Tibial artery (tissue), 4 donors: Measurements from ENCODE around the gene ALMS1.
"Not testable (repeated sequence)": the region's sequence is repeated elsewhere in the genome, so short reads cannot be mapped to it uniquely, and the experiment has no call there.

Experiments
- DNase-seq, 2 donors: peaks; one replicate each; pipeline ENCODE4 v3.0.0-alpha.2; 2019
- H3K27ac ChIP-seq, 2 donors: fragments of 200-600 bp; sonication (generic) in 1 of 2; 1 replicate in 1 of 2; 2 replicates in 1 of 2; pipeline ENCODE4 v1.5.1; 2018 to 2019; ENCODE audit warnings: mild to moderate bottlenecking in 1 of 2
- H3K27me3 ChIP-seq, 2 donors: fragments of 200-600 bp; sonication (generic) in 1 of 2; one replicate each; pipeline versions ENCODE4 v1.5.1 to v1.6.0; 2016 to 2019
- H3K36me3 ChIP-seq, 3 donors: fragments of 200-600 bp; sonication (generic) in 2 of 3; one replicate each; pipeline ENCODE4 v1.5.1; 2016 to 2019; ENCODE audit warnings: mild to moderate bottlenecking in 2 of 3
- H3K4me1 ChIP-seq, 4 donors: fragments of 200-600 bp; sonication (generic) in 2 of 4; 1 replicate in 3 of 4; 2 replicates in 1 of 4; pipeline ENCODE4 v1.5.1; 2016 to 2019
- H3K4me3 ChIP-seq, 2 donors: fragments of 200-600 bp; sonication (generic) in 1 of 2; 1 replicate in 1 of 2; 2 replicates in 1 of 2; pipeline ENCODE4 v1.5.1; 2018 to 2019; ENCODE audit warnings: mild to moderate bottlenecking in 2 of 2
- H3K9me3 ChIP-seq, 3 donors: fragments of 200-600 bp; sonication (generic) in 1 of 3; one replicate each; pipeline ENCODE4 v1.5.1; 2016 to 2019
- intact Hi-C: fragments of 100-400 bp; cut with DNase I; formaldehyde crosslinking; loops from one replicate; pipeline ENCODE4 v1.15.0; 2023; ENCODE audit warnings: low total_unique reads
- TF ChIP-seq, protein P1 (sequence below), 2 experiments: fragments of 200-600 bp in 1 of 2; fragments of 450-650 bp in 1 of 2; IDR thresholded peaks; one replicate each; pipeline ENCODE4 v1.5.1; 2017 to 2019; ENCODE audit warnings: antibody characterized with exemption in 2 of 2, mild to moderate bottlenecking in 1 of 2, moderate library complexity in 1 of 2

The ALMS1 gene

DNA sequence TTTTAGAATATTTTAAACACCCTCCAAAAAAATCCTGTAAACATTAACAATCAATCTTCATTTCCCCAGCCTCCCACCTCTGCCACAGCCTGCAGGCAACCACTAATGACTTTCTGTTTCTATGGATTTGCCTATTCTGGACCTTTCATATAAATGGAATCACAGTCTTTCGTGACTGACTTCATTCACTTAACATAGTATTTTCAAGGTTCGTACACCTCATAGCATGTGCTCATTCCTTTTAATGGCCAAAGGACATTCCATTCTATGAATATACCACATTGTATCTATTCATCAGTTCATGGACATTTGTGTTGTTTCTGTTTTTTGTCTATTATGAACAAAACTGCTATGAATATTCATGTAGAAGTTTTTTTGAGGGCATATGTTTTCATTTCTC, 208.0 kb downstream of the ALMS1 start:
- TF ChIP-seq, protein P1, sequence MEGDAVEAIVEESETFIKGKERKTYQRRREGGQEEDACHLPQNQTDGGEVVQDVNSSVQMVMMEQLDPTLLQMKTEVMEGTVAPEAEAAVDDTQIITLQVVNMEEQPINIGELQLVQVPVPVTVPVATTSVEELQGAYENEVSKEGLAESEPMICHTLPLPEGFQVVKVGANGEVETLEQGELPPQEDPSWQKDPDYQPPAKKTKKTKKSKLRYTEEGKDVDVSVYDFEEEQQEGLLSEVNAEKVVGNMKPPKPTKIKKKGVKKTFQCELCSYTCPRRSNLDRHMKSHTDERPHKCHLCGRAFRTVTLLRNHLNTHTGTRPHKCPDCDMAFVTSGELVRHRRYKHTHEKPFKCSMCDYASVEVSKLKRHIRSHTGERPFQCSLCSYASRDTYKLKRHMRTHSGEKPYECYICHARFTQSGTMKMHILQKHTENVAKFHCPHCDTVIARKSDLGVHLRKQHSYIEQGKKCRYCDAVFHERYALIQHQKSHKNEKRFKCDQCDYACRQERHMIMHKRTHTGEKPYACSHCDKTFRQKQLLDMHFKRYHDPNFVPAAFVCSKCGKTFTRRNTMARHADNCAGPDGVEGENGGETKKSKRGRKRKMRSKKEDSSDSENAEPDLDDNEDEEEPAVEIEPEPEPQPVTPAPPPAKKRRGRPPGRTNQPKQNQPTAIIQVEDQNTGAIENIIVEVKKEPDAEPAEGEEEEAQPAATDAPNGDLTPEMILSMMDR (IDR thresholded peaks at IDR 0.05), result no peak
- Histone ChIP-seq H3K36me3 (peaks cover 0 to 4% (median 0%) of the 10 kb centered on the region in 3 donors), H3K27me3 (no peaks in the 10 kb centered on the region), H3K4me3 (no peak overlapping the region), H3K4me1 (peaks cover 0 to 11% (median 0%) of the 10 kb centered on the region in 4 donors), H3K27ac (no peak overlapping the region), H3K9me3 (no peaks in the 10 kb centered on the region)
- no peak for DNase-seq
- intact Hi-C loops, result no loop called here

DNA sequence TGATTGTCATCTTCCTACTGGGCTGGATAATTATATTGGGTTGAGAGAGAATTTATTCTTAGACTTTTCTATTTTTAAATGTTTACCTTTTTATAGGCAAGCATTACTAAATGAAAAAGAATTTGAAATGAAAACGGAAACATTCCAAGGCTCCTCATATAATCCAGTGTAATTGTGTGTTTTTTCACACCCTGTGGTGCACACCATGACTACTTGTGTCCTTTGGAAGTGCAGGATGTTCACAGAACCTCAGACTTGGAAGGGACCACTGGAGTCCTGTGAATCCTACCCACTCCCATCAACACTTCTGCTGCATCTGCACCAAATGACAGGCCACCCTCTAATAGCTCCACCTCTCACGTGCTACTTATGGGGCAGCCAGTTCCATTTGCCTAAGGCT, 208.6 kb downstream of the ALMS1 start:
- intact Hi-C loops, result no loop called here
- DNase-seq, result no peak
- no peaks in the 10 kb centered on the region for H3K27me3 ChIP-seq

GRCh38 chr2:73601780-73602179, 216.1 kb downstream of the ALMS1 start:
- Histone ChIP-seq H3K4me1 (no peaks in the 10 kb centered on the region), H3K4me3 (no peak overlapping the region), H3K27me3 (no peaks in the 10 kb centered on the region), H3K27ac (no peak overlapping the region), H3K9me3 (no peaks in the 10 kb centered on the region), H3K36me3 (peaks cover 21 to 57% (median 33%) of the 10 kb centered on the region in 3 donors)
- TF ChIP-seq, protein P1 (IDR thresholded peaks at IDR 0.05), result no peak
- no peak for DNase-seq
- intact Hi-C loops, result no loop called here

More for the DNA sequence above, 208.6 kb downstream of the ALMS1 start:
- Histone ChIP-seq H3K4me3 (no peak overlapping the region), H3K36me3 (peaks cover 0 to 4% (median 0%) of the 10 kb centered on the region in 3 donors), H3K9me3 (no peaks in the 10 kb centered on the region), H3K27ac (no peak overlapping the region), H3K4me1 (peaks cover 0 to 11% (median 0%) of the 10 kb centered on the region in 4 donors)
- TF ChIP-seq, protein P1 (IDR thresholded peaks at IDR 0.05), result no peak

- DNase-seq, H3K4me3 ChIP-seq, H3K27me3 ChIP-seq, H3K27ac ChIP-seq, intact Hi-C loops, H3K4me1 ChIP-seq, H3K9me3 ChIP-seq: not testable (repeated sequence)
- H3K36me3 ChIP-seq, result peaks cover 22 to 58% (median 33%) of the 10 kb centered on the region in 3 donors
These were observed 217.5 kb downstream of the ALMS1 start for GRCh38 chr2:73603099-73603588.

DNA sequence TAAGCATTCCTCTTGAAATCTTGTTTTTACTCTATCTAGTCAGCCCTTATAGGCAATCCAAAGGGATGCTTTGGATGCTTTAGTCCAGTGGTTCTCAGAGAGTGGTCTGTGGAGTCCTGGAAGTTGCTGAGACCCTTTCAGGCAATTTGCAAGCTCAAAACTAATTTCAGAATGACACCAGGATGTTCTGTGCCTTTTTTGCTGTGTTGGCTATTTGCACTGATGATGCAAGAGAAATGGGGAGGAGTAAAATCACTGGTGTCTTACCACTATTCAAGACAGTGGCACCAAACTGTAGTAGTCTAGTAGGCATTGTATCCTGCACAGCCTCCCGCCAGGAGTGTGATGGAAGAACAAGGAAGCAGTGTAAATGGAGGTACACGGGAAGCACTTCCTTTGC, 219.0 kb downstream of the ALMS1 start:
- intact Hi-C loops, H3K9me3 ChIP-seq, H3K4me3 ChIP-seq, DNase-seq, H3K4me1 ChIP-seq, H3K27ac ChIP-seq, H3K27me3 ChIP-seq: not testable (repeated sequence)
- peaks cover 31 to 71% (median 33%) of the 10 kb centered on the region in 3 donors for H3K36me3 ChIP-seq

- Histone ChIP-seq H3K4me3 (no peak overlapping the region), H3K4me1 (no peaks in the 10 kb centered on the region), H3K27ac (no peak overlapping the region), H3K27me3 (no peaks in the 10 kb centered on the region), H3K9me3 (no peaks in the 10 kb centered on the region), H3K36me3 (peaks cover 11 to 47% (median 14%) of the 10 kb centered on the region in 3 donors)
- TF ChIP-seq, protein P1 (IDR thresholded peaks at IDR 0.05), result no peak
- intact Hi-C loops, result no loop called here
- DNase-seq, result no peak
These were observed 224.5 kb downstream of the ALMS1 start for GRCh38 chr2:73610111-73610510.

DNA sequence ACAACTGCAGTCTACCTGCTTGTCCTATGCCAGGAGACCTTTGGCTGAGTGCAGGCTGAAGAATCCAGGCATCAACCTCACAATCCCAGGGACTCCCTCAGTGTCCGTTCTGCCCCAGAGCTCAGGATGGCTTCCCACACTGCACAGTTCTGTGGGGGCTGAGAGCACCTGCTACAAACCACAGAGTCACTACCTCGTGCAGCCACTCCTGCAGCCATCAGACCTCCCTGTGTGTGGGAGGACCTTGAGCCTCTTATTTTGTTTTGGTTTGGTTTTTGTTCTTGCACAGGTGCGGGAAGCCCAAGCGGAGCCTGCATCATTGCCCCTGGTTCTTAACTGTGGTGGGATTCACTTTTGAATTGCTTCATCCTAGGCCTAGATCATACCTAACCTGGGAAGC, 225.6 kb downstream of the ALMS1 start:
- no peak overlapping the region for H3K27ac ChIP-seq
- no peak for DNase-seq
- TF ChIP-seq, protein P1 (IDR thresholded peaks at IDR 0.05), result no peak
- H3K36me3 ChIP-seq, result peaks cover 11 to 47% (median 14%) of the 10 kb centered on the region in 3 donors
- intact Hi-C loops, result no loop called here
- no peaks in the 10 kb centered on the region for H3K9me3 ChIP-seq
- H3K27me3 ChIP-seq, result no peaks in the 10 kb centered on the region
- H3K4me3 ChIP-seq, result no peak overlapping the region
- H3K4me1 ChIP-seq, result no peaks in the 10 kb centered on the region
